Myocyte (in vitro differentiated cells): ENCODE measurements around the gene CLHC1. TPM values are rescaled to one million over a fixed set of nuclear protein-coding genes. Genes with fewer than 3 reads are reported as not detected.
"Not testable (repeated sequence)": the region's sequence is repeated elsewhere in the genome, so short reads cannot be mapped to it uniquely, and the experiment has no call there.

Experiments used
- DNase-seq: peaks from one replicate; pipeline ENCODE4 v3.0.0-alpha.2; 2012; ENCODE audit warnings: low read depth
- total RNA-seq: library from RNA; depleted of rRNA; stranded (reverse); fragments of >200 nt; gene quantifications from 2 replicates; pipeline ENCODE4 v1.2.3, GENCODE V29; 2014

Gene CLHC1
- total RNA-seq, 1 donor from 2014 or later, result 7.8 TPM

- DNase-seq, result peak; percentile 27
These were observed 967 bp upstream of the CLHC1 start for GRCh38 chr2:55232863-55233657.

- peak; percentile 26 for DNase-seq
These were observed 478 bp downstream of the CLHC1 start for GRCh38 chr2:55231546-55232083.

GRCh38 chr2:55230551-55230950 lies 1.5 kb downstream of the CLHC1 start:
- no peak for DNase-seq

GRCh38 chr2:55229221-55229620 lies 2.9 kb downstream of the CLHC1 start:
- no peak for DNase-seq

GRCh38 chr2:55228226-55228563 lies 3.9 kb downstream of the CLHC1 start:
- DNase-seq, result no peak

- DNase-seq, result not testable (repeated sequence)
These were observed 4.5 kb downstream of the CLHC1 start for GRCh38 chr2:55227437-55228225.

- DNase-seq, result no peak
These were observed 6.5 kb downstream of the CLHC1 start for GRCh38 chr2:55225481-55226020.

GRCh38 chr2:55224761-55225261 lies 7.3 kb downstream of the CLHC1 start:
- DNase-seq, result no peak

- no peak for DNase-seq
These were observed 7.9 kb downstream of the CLHC1 start for GRCh38 chr2:55223958-55224760.

GRCh38 chr2:55213822-55214221 lies 18.3 kb downstream of the CLHC1 start:
- DNase-seq, result no peak

- DNase-seq, result no peak
These were observed 27.1 kb downstream of the CLHC1 start for GRCh38 chr2:55204950-55205349.

- DNase-seq, result no peak
These were observed 27.6 kb downstream of the CLHC1 start for GRCh38 chr2:55204536-55204935.

- no peak for DNase-seq
These were observed 31.7 kb downstream of the CLHC1 start for GRCh38 chr2:55200416-55200815.

GRCh38 chr2:55196526-55196925 lies 35.6 kb downstream of the CLHC1 start:
- no peak for DNase-seq

- DNase-seq, result not testable (repeated sequence)
These were observed 40.2 kb downstream of the CLHC1 start for GRCh38 chr2:55191888-55192287.

GRCh38 chr2:55186837-55187236 lies 45.3 kb downstream of the CLHC1 start:
- DNase-seq, result not testable (repeated sequence)

GRCh38 chr2:55180374-55180773 lies 51.7 kb downstream of the CLHC1 start:
- DNase-seq, result no peak

- DNase-seq, result no peak
These were observed 56.0 kb downstream of the CLHC1 start for GRCh38 chr2:55176094-55176415.

- peak; percentile 55 for DNase-seq
These were observed 56.6 kb downstream of the CLHC1 start for GRCh38 chr2:55175254-55176093.

- DNase-seq, result no peak
These were observed 58.5 kb downstream of the CLHC1 start for GRCh38 chr2:55173438-55174054.
